Measurements from ENCODE around the gene ZNF564.

The ZNF564 gene

GRCh38 chr19:12581100-12581499 lies 29.8 kb upstream of the ZNF564 start:
- no peak overlapping the region for H2BK15ac ChIP-seq (ENCODE audit: low read length)
- H3K4me1 ChIP-seq (ENCODE audit: control insufficient read depth in 2 of 2, insufficient read depth in 1 of 2, low read depth in 1 of 2, low read length in 2 of 2), result no peaks in the 10 kb centered on the region
- H3K36me3 ChIP-seq (replicated peaks in 1 of 2; ENCODE audit: control insufficient read depth in 2 of 2, insufficient read depth in 2 of 2, low read length in 2 of 2), result peaks cover 27 to 59% of the 10 kb centered on the region in 2 donors
- peaks cover 27 to 42% of the 10 kb centered on the region in 2 donors for H3K9me3 ChIP-seq (replicated peaks in 1 of 2; ENCODE audit: control insufficient read depth in 2 of 2, insufficient read depth in 1 of 2, low read depth in 1 of 2, low read length in 2 of 2)
- no peak overlapping the region for H2BK5ac ChIP-seq (ENCODE audit: low read length)
- H3K18ac ChIP-seq (ENCODE audit: low read length), result no peak overlapping the region
- no peak overlapping the region for H3K23ac ChIP-seq (ENCODE audit: low read depth, low read length, poor library complexity)
- H3K27ac ChIP-seq (replicated peaks; ENCODE audit: low read length), result no peak overlapping the region
- no peak for DNase-seq (ENCODE audit: low spot score)
- H3K4me3 ChIP-seq (ENCODE audit: low read length in 2 of 2), result no peak overlapping the region
- no peak overlapping the region for H4K91ac ChIP-seq (ENCODE audit: low read depth, low read length, poor library complexity)
- no peaks in the 10 kb centered on the region for H3K27me3 ChIP-seq (ENCODE audit: control insufficient read depth in 3 of 3, insufficient read depth in 3 of 3, low read depth in 1 of 3, low read length in 3 of 3)
- no peak overlapping the region for H2BK12ac ChIP-seq (ENCODE audit: low read length)
- no peak overlapping the region for H3K14ac ChIP-seq (ENCODE audit: low read length)
- no peak overlapping the region for H4K8ac ChIP-seq (ENCODE audit: low read depth, low read length)
- H3K79me1 ChIP-seq (ENCODE audit: low read depth, low read length), result no peaks in the 10 kb centered on the region
- H2BK120ac ChIP-seq (ENCODE audit: low read depth, low read length), result no peak overlapping the region
- H2AFZ ChIP-seq (ENCODE audit: low read length), result no peak overlapping the region
- H3K4ac ChIP-seq (ENCODE audit: low read length), result no peak overlapping the region
- no peak overlapping the region for H3K4me2 ChIP-seq (ENCODE audit: insufficient read depth, low read length, poor library complexity, severe bottlenecking)
- WGBS, 2 donors (ENCODE audit: extremely low coverage in 2 of 2, insufficient read length in 2 of 2, insufficient replicate concordance in 1 of 2), result no CpG with 5 or more reads among the region's 9 CpGs
- H3K9ac ChIP-seq (ENCODE audit: low read depth, low read length, poor library complexity), result no peak overlapping the region
- no peak overlapping the region for H2AK5ac ChIP-seq (ENCODE audit: low read depth, low read length)

GRCh38 chr19:12580180-12580694 lies 29.0 kb upstream of the ZNF564 start:
- Histone ChIP-seq H3K36me3 (replicated peaks in 1 of 2; ENCODE audit: control insufficient read depth in 2 of 2, insufficient read depth in 2 of 2, low read length in 2 of 2) (peaks cover 29 to 63% of the 10 kb centered on the region in 2 donors), H3K4me1 (ENCODE audit: control insufficient read depth in 2 of 2, insufficient read depth in 1 of 2, low read depth in 1 of 2, low read length in 2 of 2) (no peaks in the 10 kb centered on the region), H3K9ac (ENCODE audit: low read depth, low read length, poor library complexity) (no peak overlapping the region), H2BK12ac (ENCODE audit: low read length) (no peak overlapping the region), H3K79me1 (ENCODE audit: low read depth, low read length) (no peaks in the 10 kb centered on the region), H3K4me3 (ENCODE audit: low read length in 2 of 2) (no peak overlapping the region), H3K4ac (ENCODE audit: low read length) (no peak overlapping the region), H3K27ac (replicated peaks; ENCODE audit: low read length) (no peak overlapping the region), H2BK15ac (ENCODE audit: low read length) (no peak overlapping the region), H3K4me2 (ENCODE audit: insufficient read depth, low read length, poor library complexity, severe bottlenecking) (no peak overlapping the region), H3K18ac (ENCODE audit: low read length) (no peak overlapping the region), H4K8ac (ENCODE audit: low read depth, low read length) (no peak overlapping the region), H4K91ac (ENCODE audit: low read depth, low read length, poor library complexity) (no peak overlapping the region), H3K9me3 (replicated peaks in 1 of 2; ENCODE audit: control insufficient read depth in 2 of 2, insufficient read depth in 1 of 2, low read depth in 1 of 2, low read length in 2 of 2) (peaks cover 27 to 47% of the 10 kb centered on the region in 2 donors), H2BK5ac (ENCODE audit: low read length) (no peak overlapping the region), H3K14ac (ENCODE audit: low read length) (no peak overlapping the region), H2AFZ (ENCODE audit: low read length) (no peak overlapping the region), H2AK5ac (ENCODE audit: low read depth, low read length) (no peak overlapping the region), H3K27me3 (ENCODE audit: control insufficient read depth in 3 of 3, insufficient read depth in 3 of 3, low read depth in 1 of 3, low read length in 3 of 3) (no peaks in the 10 kb centered on the region), H2BK120ac (ENCODE audit: low read depth, low read length) (no peak overlapping the region), H3K23ac (ENCODE audit: low read depth, low read length, poor library complexity) (no peak overlapping the region)
- WGBS, 2 donors (ENCODE audit: extremely low coverage in 2 of 2, insufficient read length in 2 of 2, insufficient replicate concordance in 1 of 2), result no CpG with 5 or more reads among the region's 11 CpGs
- no peak for DNase-seq (ENCODE audit: low spot score)

GRCh38 chr19:12578641-12579040 lies 27.4 kb upstream of the ZNF564 start:
- H2AFZ ChIP-seq (ENCODE audit: low read length), result no peak overlapping the region
- no peaks in the 10 kb centered on the region for H3K27me3 ChIP-seq (ENCODE audit: control insufficient read depth in 3 of 3, insufficient read depth in 3 of 3, low read depth in 1 of 3, low read length in 3 of 3)
- no CpG with 5 or more reads among the region's 10 CpGs for WGBS, 2 donors (ENCODE audit: extremely low coverage in 2 of 2, insufficient read length in 2 of 2, insufficient replicate concordance in 1 of 2)
- no peak overlapping the region for H4K91ac ChIP-seq (ENCODE audit: low read depth, low read length, poor library complexity)
- no peak overlapping the region for H2BK5ac ChIP-seq (ENCODE audit: low read length)
- no peak overlapping the region for H2BK120ac ChIP-seq (ENCODE audit: low read depth, low read length)
- peaks cover 29 to 63% of the 10 kb centered on the region in 2 donors for H3K36me3 ChIP-seq (replicated peaks in 1 of 2; ENCODE audit: control insufficient read depth in 2 of 2, insufficient read depth in 2 of 2, low read length in 2 of 2)
- H3K4ac ChIP-seq (ENCODE audit: low read length), result no peak overlapping the region
- H3K18ac ChIP-seq (ENCODE audit: low read length), result no peak overlapping the region
- no peak overlapping the region for H3K9ac ChIP-seq (ENCODE audit: low read depth, low read length, poor library complexity)
- H3K9me3 ChIP-seq (replicated peaks in 1 of 2; ENCODE audit: control insufficient read depth in 2 of 2, insufficient read depth in 1 of 2, low read depth in 1 of 2, low read length in 2 of 2), result peaks cover 27 to 48% of the 10 kb centered on the region in 2 donors
- H2BK12ac ChIP-seq (ENCODE audit: low read length), result no peak overlapping the region
- H3K4me3 ChIP-seq (ENCODE audit: low read length in 2 of 2), result no peak overlapping the region
- H2AK5ac ChIP-seq (ENCODE audit: low read depth, low read length), result no peak overlapping the region
- H3K14ac ChIP-seq (ENCODE audit: low read length), result no peak overlapping the region
- H3K4me1 ChIP-seq (ENCODE audit: control insufficient read depth in 2 of 2, insufficient read depth in 1 of 2, low read depth in 1 of 2, low read length in 2 of 2), result no peaks in the 10 kb centered on the region
- H3K23ac ChIP-seq (ENCODE audit: low read depth, low read length, poor library complexity), result no peak overlapping the region
- H3K27ac ChIP-seq (replicated peaks; ENCODE audit: low read length), result no peak overlapping the region
- H3K79me1 ChIP-seq (ENCODE audit: low read depth, low read length), result no peaks in the 10 kb centered on the region
- no peak overlapping the region for H3K4me2 ChIP-seq (ENCODE audit: insufficient read depth, low read length, poor library complexity, severe bottlenecking)
- no peak for DNase-seq (ENCODE audit: low spot score)
- H2BK15ac ChIP-seq (ENCODE audit: low read length), result no peak overlapping the region
- no peak overlapping the region for H4K8ac ChIP-seq (ENCODE audit: low read depth, low read length)

- no peak overlapping the region for H3K4me2 ChIP-seq (ENCODE audit: insufficient read depth, low read length, poor library complexity, severe bottlenecking)
- no peak overlapping the region for H3K4ac ChIP-seq (ENCODE audit: low read length)
- no peak overlapping the region for H4K91ac ChIP-seq (ENCODE audit: low read depth, low read length, poor library complexity)
- no peak overlapping the region for H4K8ac ChIP-seq (ENCODE audit: low read depth, low read length)
- no peak overlapping the region for H3K23ac ChIP-seq (ENCODE audit: low read depth, low read length, poor library complexity)
- H2BK12ac ChIP-seq (ENCODE audit: low read length), result no peak overlapping the region
- no peak overlapping the region for H2BK5ac ChIP-seq (ENCODE audit: low read length)
- no peak overlapping the region for H2BK120ac ChIP-seq (ENCODE audit: low read depth, low read length)
- H2AK5ac ChIP-seq (ENCODE audit: low read depth, low read length), result no peak overlapping the region
- no peak overlapping the region for H2BK15ac ChIP-seq (ENCODE audit: low read length)
- no peak overlapping the region for H3K4me3 ChIP-seq (ENCODE audit: low read length in 2 of 2)
- no peak overlapping the region for H3K27ac ChIP-seq (replicated peaks; ENCODE audit: low read length)
- no peaks in the 10 kb centered on the region for H3K27me3 ChIP-seq (ENCODE audit: control insufficient read depth in 3 of 3, insufficient read depth in 3 of 3, low read depth in 1 of 3, low read length in 3 of 3)
- no peak overlapping the region for H3K9ac ChIP-seq (ENCODE audit: low read depth, low read length, poor library complexity)
- H3K18ac ChIP-seq (ENCODE audit: low read length), result no peak overlapping the region
- H3K9me3 ChIP-seq (replicated peaks in 1 of 2; ENCODE audit: control insufficient read depth in 2 of 2, insufficient read depth in 1 of 2, low read depth in 1 of 2, low read length in 2 of 2), result peaks cover 7 to 17% of the 10 kb centered on the region in 2 donors
- peaks cover 12 to 24% of the 10 kb centered on the region in 2 donors for H3K36me3 ChIP-seq (replicated peaks in 1 of 2; ENCODE audit: control insufficient read depth in 2 of 2, insufficient read depth in 2 of 2, low read length in 2 of 2)
- H2AFZ ChIP-seq (ENCODE audit: low read length), result no peak overlapping the region
- no peak for DNase-seq (ENCODE audit: low spot score)
- H3K4me1 ChIP-seq (ENCODE audit: control insufficient read depth in 2 of 2, insufficient read depth in 1 of 2, low read depth in 1 of 2, low read length in 2 of 2), result no peaks in the 10 kb centered on the region
- H3K79me1 ChIP-seq (ENCODE audit: low read depth, low read length), result no peaks in the 10 kb centered on the region
- H3K14ac ChIP-seq (ENCODE audit: low read length), result no peak overlapping the region
- WGBS, 2 donors (ENCODE audit: extremely low coverage in 2 of 2, insufficient read length in 2 of 2, insufficient replicate concordance in 1 of 2), result no CpG with 5 or more reads among the region's 7 CpGs
These were observed 22.8 kb upstream of the ZNF564 start for GRCh38 chr19:12574036-12574435.

All from neuronal stem cell (in vitro differentiated cells).